HG03280 (cell line): ENCODE measurements around the gene ZNF765.
"Not testable (repeated sequence)": the region's sequence is repeated elsewhere in the genome, so short reads cannot be mapped to it uniquely, and the experiment has no call there.

ENCODE experiments used
- ATAC-seq: cut with Tn5 transposase; IDR thresholded peaks from one replicate; pipeline ENCODE4 v1.9.1; 2021; ENCODE audit warnings: mild to moderate bottlenecking, moderate library complexity; ENCODE audit not compliant: unreplicated experiment

ZNF765 gene

GRCh38 chr19:53420520-53421315 is 25.8 kb downstream of the ZNF765 start:
- not testable (repeated sequence) for ATAC-seq

GRCh38 chr19:53422551-53422950 is 27.6 kb downstream of the ZNF765 start:
- ATAC-seq, result no peak

GRCh38 chr19:53423074-53423473 is 28.1 kb downstream of the ZNF765 start:
- ATAC-seq, result not testable (repeated sequence)

GRCh38 chr19:53423680-53424079 is 28.7 kb downstream of the ZNF765 start:
- ATAC-seq, result not testable (repeated sequence)

GRCh38 chr19:53424968-53425597 is 30.1 kb downstream of the ZNF765 start:
- no peak for ATAC-seq

GRCh38 chr19:53431399-53432087 is 36.6 kb downstream of the ZNF765 start, which contains the start of gene ZNF761:
Gene ZNF761 (plus strand): TSS chr19:53431984. CDS start chr19:53447269, 15,285 bp downstream.
- ATAC-seq, result peak; percentile 99

GRCh38 chr19:53432088-53432661 is 37.2 kb downstream of the ZNF765 start:
- peak; percentile 12 for ATAC-seq

- not testable (repeated sequence) for ATAC-seq
Observed at GRCh38 chr19:53443809-53444208, 48.9 kb downstream of the ZNF765 start.

GRCh38 chr19:53447196-53447595 is 52.2 kb downstream of the ZNF765 start:
- not testable (repeated sequence) for ATAC-seq

GRCh38 chr19:53455828-53456227 is 60.9 kb downstream of the ZNF765 start:
- no peak for ATAC-seq

- not testable (repeated sequence) for ATAC-seq
Observed at GRCh38 chr19:53460131-53460721, 65.3 kb downstream of the ZNF765 start.

GRCh38 chr19:53461866-53462265 is 66.9 kb downstream of the ZNF765 start:
- ATAC-seq, result no peak

GRCh38 chr19:53462861-53463260 is 67.9 kb downstream of the ZNF765 start:
- ATAC-seq, result no peak

- no peak for ATAC-seq
Observed at GRCh38 chr19:53463263-53463662, 68.3 kb downstream of the ZNF765 start.

GRCh38 chr19:53466726-53467484 is 72.0 kb downstream of the ZNF765 start:
- ATAC-seq, result no peak

- ATAC-seq, result peak; percentile 95
Observed at GRCh38 chr19:53467485-53468262, 72.7 kb downstream of the ZNF765 start, which contains the start of gene ZNF813. Gene ZNF813 (plus strand): TSS chr19:53467733. CDS start chr19:53483823, 16,090 bp downstream.

- not testable (repeated sequence) for ATAC-seq
Observed at GRCh38 chr19:53468628-53469027, 73.7 kb downstream of the ZNF765 start.

- no peak for ATAC-seq
Observed at GRCh38 chr19:53471916-53472315, 77.0 kb downstream of the ZNF765 start.

GRCh38 chr19:53474832-53475231 is 79.9 kb downstream of the ZNF765 start:
- not testable (repeated sequence) for ATAC-seq
